ENCODE measurements around the gene HIC2.

Gene HIC2

DNA sequence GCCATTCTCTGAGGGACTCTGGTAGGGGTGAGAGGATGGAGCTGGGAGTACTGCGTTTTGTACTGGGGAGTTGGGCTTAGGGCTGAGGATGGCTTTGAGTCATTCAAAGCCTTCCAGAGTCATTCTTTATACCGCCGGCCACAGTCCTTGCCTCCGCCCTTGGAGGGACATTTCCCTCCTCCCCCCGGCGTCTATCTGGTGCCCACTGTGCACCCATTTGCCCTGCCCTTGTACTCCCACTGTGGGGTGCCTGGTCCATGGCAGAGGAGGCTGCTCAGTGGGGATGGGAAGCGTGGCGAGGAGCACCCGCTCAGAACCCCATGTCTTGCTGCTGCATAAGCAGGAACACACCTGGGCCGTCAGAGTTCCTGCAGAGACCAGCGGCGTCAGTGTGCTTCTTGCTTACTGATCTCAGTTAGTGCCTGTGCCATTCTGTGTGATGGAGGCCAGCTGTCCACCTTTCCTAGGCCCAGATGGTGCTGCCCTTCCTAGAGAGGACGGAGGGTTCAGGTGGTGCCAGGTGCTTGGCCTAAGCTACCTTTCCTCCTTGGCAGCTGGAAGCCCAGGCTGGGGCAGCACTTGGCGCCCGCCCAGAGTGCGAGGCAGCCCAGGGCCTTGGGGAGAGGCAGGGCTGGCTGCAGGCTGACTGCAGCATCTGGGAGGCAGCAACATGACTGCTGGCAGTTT is 26.7 kb downstream of the HIC2 start:
- ChIA-PET POLR2A (no interaction called here), CTCF (no interaction called here)
- H3K4me3 ChIP-seq (ENCODE audit: low read depth, low read length), result no peak overlapping the region
- DNase-seq (ENCODE audit: low read depth, low spot score), result no peak
- TF ChIP-seq, protein P1, sequence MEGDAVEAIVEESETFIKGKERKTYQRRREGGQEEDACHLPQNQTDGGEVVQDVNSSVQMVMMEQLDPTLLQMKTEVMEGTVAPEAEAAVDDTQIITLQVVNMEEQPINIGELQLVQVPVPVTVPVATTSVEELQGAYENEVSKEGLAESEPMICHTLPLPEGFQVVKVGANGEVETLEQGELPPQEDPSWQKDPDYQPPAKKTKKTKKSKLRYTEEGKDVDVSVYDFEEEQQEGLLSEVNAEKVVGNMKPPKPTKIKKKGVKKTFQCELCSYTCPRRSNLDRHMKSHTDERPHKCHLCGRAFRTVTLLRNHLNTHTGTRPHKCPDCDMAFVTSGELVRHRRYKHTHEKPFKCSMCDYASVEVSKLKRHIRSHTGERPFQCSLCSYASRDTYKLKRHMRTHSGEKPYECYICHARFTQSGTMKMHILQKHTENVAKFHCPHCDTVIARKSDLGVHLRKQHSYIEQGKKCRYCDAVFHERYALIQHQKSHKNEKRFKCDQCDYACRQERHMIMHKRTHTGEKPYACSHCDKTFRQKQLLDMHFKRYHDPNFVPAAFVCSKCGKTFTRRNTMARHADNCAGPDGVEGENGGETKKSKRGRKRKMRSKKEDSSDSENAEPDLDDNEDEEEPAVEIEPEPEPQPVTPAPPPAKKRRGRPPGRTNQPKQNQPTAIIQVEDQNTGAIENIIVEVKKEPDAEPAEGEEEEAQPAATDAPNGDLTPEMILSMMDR (IDR thresholded peaks at IDR 0.05; ENCODE audit: insufficient read depth, low read length, missing control alignments), result no peak

- POLR2A ChIA-PET, result no interaction called here
- H3K4me3 ChIP-seq (ENCODE audit: low read depth, low read length), result no peak overlapping the region
- no peak for DNase-seq (ENCODE audit: low read depth, low spot score)
- TF ChIP-seq, protein P1 (IDR thresholded peaks at IDR 0.05; ENCODE audit: insufficient read depth, low read length, missing control alignments), result no peak
- CTCF ChIA-PET, result no interaction called here
Observed at GRCh38 chr22:21444701-21445436, 27.7 kb downstream of the HIC2 start.

DNA sequence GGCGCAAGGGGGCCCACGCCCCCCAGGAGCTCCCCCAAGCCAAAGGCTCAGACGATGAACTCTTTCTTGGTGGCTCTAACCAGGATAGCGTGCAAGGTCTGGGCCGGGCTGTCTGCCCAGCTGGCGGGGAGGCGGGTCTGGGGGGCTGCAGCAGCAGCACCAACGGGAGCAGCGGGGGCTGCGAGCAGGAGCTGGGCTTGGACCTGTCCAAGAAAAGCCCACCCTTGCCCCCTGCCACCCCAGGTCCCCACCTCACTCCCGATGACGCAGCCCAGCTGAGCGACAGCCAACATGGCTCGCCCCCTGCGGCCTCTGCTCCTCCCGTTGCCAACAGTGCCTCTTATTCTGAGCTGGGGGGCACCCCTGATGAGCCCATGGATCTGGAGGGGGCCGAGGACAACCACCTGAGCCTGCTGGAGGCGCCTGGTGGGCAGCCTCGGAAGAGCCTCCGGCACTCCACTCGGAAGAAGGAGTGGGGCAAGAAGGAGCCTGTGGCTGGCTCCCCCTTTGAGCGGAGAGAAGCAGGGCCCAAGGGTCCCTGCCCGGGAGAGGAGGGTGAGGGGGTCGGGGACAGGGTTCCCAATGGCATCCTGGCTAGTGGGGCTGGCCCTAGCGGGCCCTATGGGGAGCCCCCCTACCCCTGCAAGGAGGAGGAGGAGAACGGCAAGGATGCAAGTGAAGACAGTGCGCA is 28.4 kb downstream of the HIC2 start:
- no peak for DNase-seq (ENCODE audit: low read depth, low spot score)
- ChIA-PET POLR2A (no interaction called here), CTCF (no interaction called here)
- no peak overlapping the region for H3K4me3 ChIP-seq (ENCODE audit: low read depth, low read length)
- TF ChIP-seq, protein P1 (IDR thresholded peaks at IDR 0.05; ENCODE audit: insufficient read depth, low read length, missing control alignments), result no peak

- no peak for DNase-seq (ENCODE audit: low read depth, low spot score)
- ChIA-PET CTCF (no interaction called here), POLR2A (no interaction called here)
- no peak overlapping the region for H3K4me3 ChIP-seq (ENCODE audit: low read depth, low read length)
- TF ChIP-seq, protein P1 (IDR thresholded peaks at IDR 0.05; ENCODE audit: insufficient read depth, low read length, missing control alignments), result no peak
Observed at GRCh38 chr22:21446128-21446826, 29.1 kb downstream of the HIC2 start.

DNA sequence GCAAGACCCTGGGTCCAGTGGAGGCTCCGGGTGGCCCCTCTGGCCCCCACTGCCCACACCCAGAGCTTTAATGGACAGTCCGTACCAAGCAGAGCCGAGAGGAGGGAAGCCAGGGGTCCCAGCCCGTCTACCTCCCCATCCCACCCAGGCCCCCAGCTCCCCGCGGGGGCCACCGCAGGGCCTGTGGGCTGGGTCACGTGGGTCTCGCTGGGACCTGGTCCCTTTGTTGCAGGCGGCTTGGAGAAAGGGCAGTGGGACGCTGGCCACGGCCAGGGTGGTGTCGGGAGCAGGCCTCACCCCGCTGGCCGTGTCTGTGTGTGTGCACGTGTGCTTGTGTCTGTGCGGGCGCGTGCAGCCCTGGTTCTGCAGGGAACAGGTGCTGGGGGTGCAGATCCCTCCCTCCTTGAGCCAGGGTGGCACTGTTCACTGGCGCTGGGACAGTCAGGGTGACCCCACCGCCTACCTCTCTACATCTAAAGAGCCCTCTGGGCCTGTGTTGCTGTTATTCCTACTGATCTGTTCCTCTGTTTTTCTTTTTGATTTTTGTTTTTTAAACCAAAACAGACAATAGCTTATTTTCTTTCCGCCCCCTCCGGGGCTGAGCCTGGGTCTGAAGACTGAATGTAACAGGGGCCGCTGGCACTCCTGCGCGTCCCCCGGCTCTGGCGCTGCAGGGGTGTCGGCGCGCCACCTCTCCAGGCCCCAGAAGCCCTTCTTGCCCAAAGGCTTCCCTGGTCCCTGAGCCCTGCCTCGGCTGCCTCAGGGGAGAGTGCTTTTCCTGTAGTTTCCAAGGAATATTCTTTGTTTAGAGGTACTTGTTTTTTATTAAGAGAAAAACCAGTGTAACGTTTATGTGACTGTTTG is 29.9 kb downstream of the HIC2 start:
- CTCF ChIA-PET, result no interaction called here
- POLR2A ChIA-PET, result no interaction called here
- H3K4me3 ChIP-seq (ENCODE audit: low read depth, low read length), result no peak overlapping the region
- no peak for DNase-seq (ENCODE audit: low read depth, low spot score)
- TF ChIP-seq, protein P1 (IDR thresholded peaks at IDR 0.05; ENCODE audit: insufficient read depth, low read length, missing control alignments), result no peak

Data from AG04449 (cell line).